GM19238 (cell line): ENCODE results near the gene GPS1.
A peak's percentile ranks its signal among the peaks of the same experiment; 100 is the strongest.

Source experiments
- DNase-seq: peaks from one replicate; pipeline ENCODE4 v3.0.0; 2011; ENCODE audit warnings: low spot score; ENCODE audit not compliant: insufficient read length

Gene GPS1

GRCh38 chr17:82041144-82041814, 10.4 kb upstream of the GPS1 start:
- no peak for DNase-seq

- no peak for DNase-seq
Observed at GRCh38 chr17:82042649-82043048, 9.0 kb upstream of the GPS1 start.

GRCh38 chr17:82043507-82043906, 8.2 kb upstream of the GPS1 start:
- no peak for DNase-seq

DNA sequence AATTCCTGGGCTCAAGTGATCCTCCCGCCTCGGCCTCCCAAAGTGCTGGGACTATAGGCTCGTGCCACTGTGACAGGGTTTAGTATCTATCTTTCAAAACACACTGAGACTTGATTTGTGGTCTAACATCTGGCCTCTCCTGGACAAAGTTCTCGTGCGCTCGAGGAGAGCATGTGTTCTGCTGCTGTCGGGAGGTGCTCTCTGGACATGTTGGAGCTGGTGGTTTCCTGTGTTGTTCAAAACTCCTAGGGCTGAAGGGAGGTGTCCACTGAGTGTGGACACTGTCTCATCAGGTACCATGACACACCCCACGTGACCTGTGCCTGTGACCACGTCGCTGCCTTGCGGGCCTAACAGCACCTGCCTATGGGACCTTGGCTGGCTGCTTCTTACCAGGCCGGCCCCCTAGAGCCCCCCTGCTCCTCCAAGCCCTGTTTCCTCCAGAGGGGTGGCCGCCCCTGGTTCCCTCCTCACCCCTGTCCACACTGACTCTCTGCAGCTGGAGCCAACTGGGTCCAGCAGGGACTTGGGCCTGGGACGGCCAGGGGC, 5.7 kb upstream of the GPS1 start:
- no peak for DNase-seq

DNA sequence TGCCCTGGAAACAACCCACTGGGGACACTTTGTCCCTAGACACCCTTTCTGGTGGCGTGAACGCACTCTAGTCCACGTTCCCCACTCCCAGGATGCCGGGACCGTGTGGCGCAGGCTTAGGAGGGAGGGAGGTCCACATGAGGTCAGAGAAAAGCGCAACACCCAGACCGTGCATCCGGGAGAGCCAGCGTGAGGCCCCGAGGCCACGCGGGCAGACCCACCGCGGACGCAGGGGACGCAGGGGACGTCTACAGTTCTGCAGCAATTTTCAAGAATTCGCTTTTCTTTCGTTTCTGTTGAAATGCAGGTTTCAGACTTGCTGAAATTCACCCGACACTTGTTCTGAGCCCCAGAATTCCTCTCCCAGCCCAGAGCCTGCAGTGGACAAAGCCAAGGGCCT, 4.8 kb upstream of the GPS1 start:
- no peak for DNase-seq

- no peak for DNase-seq
Observed at GRCh38 chr17:82047379-82047778, 4.3 kb upstream of the GPS1 start.

DNA sequence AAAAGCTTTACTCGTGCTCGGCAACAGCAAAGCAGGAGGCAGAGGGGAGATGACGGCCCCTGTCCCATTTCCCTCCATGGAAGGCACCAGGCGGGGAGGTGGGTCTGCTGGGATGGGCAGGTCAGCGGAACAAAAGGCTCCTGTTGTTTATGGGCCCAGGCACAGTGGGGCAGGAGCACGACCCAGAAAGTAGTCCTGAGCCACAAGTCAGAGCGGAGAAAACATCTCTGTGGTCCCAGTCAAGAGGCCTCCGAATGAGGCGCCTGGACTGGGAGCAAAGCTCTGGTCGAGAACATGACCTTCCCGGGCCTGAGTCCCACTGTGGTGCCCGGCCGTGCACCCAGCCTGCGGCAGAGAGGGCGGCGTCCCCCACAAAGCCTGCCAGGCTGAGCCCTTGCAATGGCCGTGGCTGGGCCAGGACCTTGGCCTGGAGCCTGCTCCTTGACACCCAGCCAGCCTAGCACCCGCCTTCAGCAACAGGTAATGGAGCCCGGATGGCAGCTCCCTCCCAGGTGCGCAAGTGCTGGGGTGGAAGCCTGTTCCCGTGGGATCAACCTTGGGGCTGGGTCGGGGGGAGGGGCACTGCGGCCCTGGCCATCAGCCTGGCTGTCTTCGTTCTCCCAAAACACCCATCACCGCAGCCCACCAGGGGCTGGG, 3.7 kb upstream of the GPS1 start:
- no peak for DNase-seq

DNA sequence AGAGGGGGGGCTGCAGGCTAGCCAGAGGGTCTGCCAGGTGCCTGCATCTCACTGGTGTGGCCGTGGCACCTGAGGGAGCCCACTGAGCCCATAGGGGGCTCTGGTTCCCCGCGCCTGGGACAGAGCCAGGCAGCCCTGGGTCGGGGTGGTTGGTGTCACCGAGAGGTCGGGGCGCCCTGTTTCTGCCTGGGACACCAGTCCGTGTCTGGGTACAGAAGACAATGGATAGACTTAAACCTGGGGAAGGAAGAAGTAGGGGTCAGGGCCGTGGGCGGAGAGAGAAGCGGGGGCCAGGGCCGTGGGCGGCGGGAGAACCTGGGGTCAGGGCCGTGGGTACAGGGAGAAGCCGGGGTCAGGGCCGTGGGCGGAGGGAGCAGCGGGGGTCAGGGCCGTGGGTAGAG, 3.1 kb upstream of the GPS1 start:
- DNase-seq, result no peak

DNA sequence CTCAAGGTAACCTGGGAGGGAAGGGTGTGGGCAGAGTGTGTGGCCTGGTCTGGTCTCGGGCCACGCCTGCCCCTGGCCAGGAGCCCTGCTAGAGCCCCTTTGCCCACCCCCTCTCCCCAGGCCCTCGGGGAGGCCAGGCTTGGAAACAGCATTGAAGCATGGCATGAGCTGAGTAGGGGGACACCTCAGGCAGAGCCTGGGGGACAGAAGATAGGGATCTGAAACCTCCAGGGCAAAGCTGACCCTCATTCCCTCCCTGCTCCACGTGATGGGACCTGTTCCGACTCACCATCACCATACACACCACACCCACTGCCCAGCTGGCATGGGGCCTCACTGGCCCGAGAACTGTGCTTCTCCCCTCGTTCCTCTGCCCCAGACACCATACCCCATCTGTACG, 2.6 kb upstream of the GPS1 start:
- no peak for DNase-seq

DNA sequence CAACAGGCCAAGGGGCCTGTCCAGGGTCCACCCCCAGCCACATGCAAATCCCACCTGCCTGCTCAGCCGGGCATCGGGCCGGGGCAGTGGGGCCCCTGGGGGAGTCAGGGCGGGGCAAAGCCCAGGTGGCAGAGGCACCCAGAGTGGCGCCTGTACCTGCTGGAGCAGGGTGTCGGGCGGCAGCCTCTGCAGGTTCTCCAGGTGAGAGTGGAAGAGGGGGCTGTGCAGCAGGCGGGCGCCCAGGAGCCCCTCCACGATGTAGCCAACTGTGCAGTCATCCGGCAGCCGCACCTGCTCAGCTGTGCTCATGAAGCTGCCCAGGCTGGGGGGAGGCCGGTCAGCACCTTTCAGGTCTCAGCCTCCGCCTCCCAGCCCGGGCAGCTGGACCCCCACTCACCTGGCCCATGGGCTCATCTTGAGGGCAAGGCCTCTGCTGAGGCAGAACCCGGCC, 2.2 kb upstream of the GPS1 start:
- no peak for DNase-seq

DNA sequence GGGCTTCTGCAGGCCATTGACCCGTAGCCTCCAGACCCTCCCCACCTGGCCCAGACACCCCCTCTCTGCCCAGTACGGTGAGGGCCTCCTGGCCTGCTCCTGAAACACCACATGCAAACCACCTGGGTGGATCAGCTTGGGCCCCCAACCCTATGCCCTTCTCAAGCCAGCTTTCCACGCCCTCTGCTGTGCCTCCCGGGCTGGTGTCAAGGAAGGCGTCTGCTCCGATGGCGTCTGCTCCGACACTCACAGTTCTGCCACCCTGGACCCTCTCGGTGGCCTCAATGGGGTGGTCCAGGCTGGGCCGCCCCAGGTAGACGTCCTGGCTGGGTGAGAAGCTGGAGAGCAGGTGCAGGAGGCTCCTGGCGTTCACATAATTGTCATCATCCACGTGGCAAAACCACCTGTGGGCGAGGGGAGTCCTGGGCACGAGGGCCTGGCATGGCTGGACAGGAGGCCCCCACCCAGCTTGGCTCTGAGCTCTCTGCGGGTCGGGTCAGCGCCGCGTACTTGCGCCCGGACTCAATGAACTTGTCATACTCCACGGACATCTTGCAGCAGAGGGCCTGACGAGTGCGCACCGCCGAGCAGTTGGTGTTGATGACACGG, 1.4 kb upstream of the GPS1 start:
- no peak for DNase-seq

DNA sequence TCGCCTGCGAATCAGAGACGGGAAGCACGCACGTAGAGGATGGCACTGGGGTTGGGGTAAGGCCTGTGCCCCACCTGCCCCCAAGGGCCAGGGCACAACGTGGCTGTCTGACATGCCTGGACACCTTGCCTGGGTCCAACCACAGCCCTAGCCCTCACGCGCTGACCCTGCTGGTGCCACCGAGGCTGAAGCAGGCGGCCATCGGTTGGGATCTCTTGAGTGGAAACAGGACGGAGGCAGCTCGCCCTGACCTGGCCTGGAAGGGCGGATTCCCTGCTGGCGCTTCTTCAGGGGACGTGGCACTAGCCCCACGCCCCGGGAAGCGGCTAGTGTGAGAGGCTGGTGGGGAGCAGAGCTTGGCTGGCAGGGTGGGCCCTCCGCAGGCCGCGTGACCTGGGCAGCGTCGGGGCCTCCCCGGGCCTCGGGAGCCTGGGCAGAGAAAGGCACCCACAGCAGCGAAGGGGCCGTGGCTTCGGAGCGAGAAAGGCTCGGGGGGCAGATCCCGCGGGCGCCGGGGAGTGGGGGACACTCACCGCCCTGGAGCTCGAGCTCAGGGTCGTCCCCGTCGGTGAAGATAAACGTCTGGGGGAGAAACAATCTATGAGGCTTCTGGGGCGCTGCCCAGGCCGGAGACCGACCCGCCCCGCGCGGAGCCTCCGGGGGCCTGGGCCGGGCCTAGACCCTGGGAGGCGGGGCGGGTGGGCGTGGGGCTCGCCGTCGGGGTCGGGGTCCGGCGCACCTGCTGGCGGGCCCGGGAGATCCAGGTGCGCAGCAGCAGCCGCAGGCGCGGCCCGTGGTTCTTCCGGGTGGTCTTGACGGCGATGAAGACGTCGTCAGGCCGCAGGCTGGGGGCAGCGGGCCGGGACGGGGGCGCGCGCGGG, 697 bp upstream of the GPS1 start:
- DNase-seq, result peak; percentile 48

GRCh38 chr17:82052638-82053059, 951 bp downstream of the GPS1 start:
- DNase-seq, result no peak

DNA sequence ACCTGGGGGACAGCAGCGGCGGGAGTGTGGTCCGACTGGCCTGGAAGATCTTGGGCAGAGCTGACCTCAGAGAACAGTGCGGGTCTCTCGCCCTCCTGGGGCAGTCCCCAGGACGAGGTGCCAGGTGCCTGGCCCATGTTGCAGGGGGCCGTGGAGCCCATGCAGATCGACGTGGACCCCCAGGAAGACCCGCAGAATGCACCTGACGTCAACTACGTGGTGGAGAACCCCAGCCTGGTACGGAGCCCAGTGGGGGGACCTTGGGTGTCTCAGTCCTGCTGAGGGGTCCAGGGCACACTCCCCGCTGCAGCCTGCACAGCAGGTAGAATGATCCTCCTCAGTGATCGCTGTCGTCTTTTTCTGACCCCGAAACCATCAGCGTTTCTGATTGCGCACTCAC, 1.4 kb downstream of the GPS1 start:
- no peak for DNase-seq

GRCh38 chr17:82053556-82054263, 2.0 kb downstream of the GPS1 start:
- no peak for DNase-seq

GRCh38 chr17:82054351-82055022, 2.8 kb downstream of the GPS1 start:
- no peak for DNase-seq

DNA sequence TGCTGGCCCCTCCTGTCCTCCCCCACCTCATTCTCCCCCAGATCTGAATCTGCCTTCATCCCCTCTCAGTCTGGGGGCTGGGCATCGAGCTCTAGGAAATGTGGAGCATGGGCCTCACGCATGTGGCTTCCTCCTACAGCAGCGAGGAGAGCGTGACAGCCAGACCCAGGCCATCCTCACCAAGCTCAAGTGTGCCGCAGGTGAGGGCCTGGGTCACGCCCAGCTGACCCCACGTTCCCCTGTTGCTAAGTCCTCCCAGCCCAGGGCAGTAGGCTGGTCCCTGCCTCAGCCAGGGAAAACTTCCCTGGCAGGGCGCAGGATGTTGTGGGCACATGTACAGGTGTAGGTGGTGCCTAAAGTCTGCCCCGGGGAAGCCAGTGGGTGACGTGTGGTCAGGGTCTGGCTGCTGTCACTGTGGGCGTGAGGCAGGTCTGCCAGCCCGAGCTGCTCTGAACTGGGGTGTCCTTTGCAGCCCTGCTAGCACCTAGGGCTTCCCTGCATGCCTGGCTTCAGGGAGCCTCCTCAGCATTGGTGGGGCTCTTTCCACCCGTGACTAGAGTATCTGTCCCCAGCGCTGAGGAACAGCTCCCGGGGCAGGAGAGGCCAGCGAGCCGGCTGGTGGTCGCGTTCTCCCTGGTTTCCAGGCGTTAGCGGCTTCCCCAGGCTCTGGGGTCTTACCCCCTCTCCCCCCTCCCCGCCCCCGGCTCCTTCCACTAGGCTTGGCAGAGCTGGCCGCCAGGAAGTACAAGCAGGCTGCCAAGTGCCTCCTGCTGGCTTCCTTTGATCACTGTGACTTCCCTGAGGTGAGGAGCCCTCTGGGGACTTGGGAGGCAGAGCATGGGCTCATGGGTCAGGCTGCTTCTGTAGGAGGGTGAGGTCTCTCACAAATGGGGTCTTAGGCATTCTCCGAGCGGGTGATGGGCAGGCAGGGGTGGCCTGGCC, 3.6 kb downstream of the GPS1 start:
- no peak for DNase-seq

GRCh38 chr17:82055965-82056728, 4.4 kb downstream of the GPS1 start:
- DNase-seq, result no peak
